ENCODE results near the gene MAP7D1. TPM values are rescaled to one million over a fixed set of nuclear protein-coding genes. Genes with fewer than 3 reads are reported as not detected.

The MAP7D1 gene
- total RNA-seq = 124 and 259 TPM in 2 replicates

DNA sequence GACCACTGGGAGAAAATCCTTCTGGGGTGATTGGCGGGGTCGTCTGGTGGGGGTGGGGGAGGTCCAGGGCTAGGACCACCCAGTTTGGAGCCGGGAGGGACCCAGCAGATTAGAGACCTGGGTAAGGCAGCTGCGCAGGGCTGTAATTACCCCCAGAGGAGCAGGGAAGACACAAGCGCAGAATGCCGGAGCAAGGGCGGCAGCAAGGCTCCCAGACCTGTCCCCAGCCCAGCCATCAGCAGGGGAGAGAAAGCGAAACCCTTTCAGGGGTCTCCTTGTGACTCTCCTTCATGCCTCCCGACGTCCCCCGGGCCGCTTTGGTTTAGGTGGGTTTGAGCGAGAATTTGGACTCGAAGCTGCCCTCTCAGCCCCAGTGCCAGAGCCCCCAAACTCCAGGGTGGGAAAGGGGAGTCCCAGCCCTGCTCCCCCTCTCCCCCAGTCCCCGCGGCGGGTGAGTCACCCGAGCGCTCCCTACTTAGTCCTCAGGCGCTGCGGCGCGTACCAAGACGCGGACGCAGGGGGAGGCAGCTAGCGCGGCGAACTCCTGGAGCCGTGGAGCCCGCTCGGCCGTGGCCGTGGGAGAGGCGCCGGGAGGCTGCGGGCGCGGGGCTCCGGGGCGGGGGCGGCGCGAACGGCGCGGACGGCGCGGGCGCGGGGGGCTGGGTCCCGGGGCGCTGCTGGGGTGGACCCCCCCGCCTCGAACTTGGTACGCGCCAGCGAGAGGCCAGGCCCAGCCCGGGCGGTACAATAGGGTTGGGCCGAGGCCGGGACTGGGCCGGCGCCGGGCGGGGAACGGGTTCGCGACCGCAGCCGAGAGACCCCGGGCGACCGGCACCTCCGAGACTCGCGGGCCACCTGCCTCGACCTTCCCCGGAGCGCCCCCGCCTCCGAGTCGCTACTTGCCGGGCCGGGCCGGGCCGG lies at the start of gene MAP7D1:
MAP7D1 (plus strand) TSS at position 753 of the 921 bp plus-strand sequence. CDS start 258 bp downstream, outside the sequence.

DNA sequence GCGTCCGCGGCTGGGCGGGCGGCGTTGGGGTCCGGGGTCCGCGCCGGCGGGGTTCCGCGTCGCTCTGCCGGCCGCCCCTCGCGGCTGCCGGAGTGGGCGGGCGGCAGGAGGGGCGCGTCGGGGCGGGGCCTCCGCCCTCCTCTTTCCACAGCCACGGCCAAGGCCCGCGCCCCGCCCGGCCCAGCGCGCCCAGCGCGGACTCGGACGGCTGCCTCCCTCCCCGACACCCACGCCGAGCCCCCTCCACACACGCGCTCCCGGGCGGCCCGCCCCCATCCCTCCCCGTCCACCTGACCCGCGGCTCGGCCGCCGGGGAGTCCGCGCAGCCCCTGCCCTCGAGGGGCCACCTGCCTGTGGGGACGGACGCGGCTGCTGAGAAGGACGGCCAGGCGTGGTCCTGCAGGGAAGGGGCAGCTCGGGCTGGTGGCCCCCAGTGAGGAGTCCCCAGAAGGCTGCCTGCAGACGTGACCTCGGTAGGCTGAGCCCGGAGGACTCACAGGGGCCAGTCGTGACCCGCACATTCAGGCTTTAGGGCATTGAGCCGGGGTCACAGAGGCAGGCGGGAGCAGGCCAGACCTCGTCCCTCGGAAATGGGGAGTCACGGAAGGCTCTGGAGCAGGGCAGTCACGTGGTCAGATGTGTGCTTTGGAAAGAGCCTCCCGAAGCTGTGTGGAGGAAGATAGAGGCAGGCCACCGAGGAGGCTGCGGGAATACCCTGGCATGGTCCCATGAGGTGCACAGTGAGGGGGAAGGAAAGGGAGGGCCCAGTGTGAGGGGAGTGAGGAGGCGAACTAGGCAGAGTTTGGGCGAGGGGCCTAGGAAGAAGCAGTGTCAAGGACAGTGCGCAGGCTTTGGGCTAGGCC lies 30.6 kb upstream of the MAP7D1 start, which contains the start of gene COL8A2:
COL8A2 (minus strand) TSS at position 94 of the 863 bp plus-strand sequence. CDS start 24,980 bp downstream, outside the sequence.

DNA sequence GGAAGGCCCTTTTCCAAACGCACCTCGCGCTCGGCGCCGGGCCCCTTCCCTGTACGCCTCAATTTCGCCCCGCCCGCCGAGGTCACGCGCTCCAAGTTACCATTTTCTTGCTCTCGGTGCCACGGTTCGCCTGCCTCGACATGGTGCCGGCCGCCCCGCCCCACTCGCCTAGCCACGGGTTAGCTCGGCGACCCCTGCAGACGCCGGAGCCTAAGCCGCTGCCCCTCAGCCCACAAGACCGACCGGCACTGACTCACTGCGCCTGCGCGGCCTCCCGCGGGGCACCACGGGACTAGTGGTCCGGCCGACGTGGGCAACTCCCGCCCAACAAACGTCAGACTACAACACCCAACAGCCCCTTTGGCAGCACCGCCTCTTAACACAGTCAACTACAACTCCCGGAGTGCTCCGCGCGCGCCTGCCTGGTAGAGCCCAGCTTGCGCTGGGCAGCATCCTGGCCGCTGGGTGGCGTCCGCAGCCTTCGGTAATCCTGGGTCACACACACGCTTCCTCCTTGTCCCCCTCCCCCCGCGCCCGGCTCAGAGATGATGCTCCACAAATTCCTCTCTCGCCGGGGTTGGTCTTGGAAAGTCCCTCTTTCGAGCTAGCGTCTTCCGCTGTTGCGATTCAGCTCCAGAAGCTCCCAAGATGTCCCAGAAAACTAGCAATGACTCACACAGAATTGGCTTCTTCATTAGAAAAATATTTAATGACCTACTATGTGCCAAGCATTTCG lies 6.6 kb upstream of the MAP7D1 start, which contains the start of gene TRAPPC3:
TRAPPC3 (minus strand) TSS at position 250 of the 736 bp plus-strand sequence; CDS start at position 142, 108 bp downstream.

DNA sequence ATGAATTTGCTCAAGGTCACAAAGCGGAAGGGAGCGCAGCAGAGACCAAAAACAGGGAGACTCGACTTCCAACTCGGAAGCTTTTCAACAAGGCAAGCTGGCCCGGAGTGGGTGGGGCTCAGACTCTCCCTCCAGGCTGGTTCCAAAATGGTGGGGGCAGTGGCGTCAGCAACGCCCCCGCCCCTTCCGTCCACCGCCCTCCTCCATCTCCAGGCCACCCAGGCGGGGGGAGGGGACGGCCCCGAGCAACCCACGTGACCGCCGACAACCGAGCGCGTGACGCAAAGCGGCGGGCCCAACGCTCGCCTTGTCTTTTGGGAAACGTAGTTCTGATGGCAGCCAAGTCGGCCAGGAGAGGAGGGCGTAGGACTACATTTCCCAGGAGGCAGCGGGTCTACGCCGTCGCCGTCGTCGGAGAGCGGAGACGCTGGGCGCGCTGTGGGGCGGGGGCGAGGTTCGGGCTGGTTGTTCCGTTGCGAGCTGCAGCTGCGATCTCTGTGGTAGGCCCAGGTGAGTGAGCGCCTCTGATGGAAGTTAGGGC lies 68.1 kb downstream of the MAP7D1 start, which contains the start of gene THRAP3:
THRAP3 (plus strand) TSS at position 448 of the 541 bp plus-strand sequence. CDS start 58,121 bp downstream, outside the sequence.

Small RNA genes lying within 50 kb of the gene (small RNA-seq; reads per million reads assigned to genes)
- not detected for gene RN7SL131P (ENCODE audit: low replicate concordance)

Other genes with a start within 250 kb of the MAP7D1 start
- gene AGO3, start 225.1 kb upstream of the MAP7D1 start, total RNA-seq = 14.4 and 25.3 TPM in 2 replicates
- not detected in 2 replicates for gene TEKT2, start 72.1 kb upstream of the MAP7D1 start, total RNA-seq
- 40.2 and 46.6 TPM in 2 replicates for gene ADPRS, start 67.3 kb upstream of the MAP7D1 start, total RNA-seq
- gene COL8A2, start 30.9 kb upstream of the MAP7D1 start, total RNA-seq = 5.0 and 6.7 TPM in 2 replicates
- 93.6 and 96.5 TPM in 2 replicates for gene TRAPPC3, start 6.7 kb upstream of the MAP7D1 start, total RNA-seq
- 74.8 and 130 TPM in 2 replicates for gene THRAP3, start 68.3 kb downstream of the MAP7D1 start, total RNA-seq
- gene SH3D21, start 150.2 kb downstream of the MAP7D1 start, total RNA-seq = 2.2 and 4.7 TPM in 2 replicates
- 175 and 366 TPM in 2 replicates for gene EVA1B, start 167.5 kb downstream of the MAP7D1 start, total RNA-seq
- gene STK40, start 229.8 kb downstream of the MAP7D1 start, total RNA-seq = 17.7 and 23.5 TPM in 2 replicates
- 5.7 and 15.7 TPM in 2 replicates for gene LSM10, start 241.7 kb downstream of the MAP7D1 start, total RNA-seq